ENCODE data around the gene IGSF11.

- no peak for TF ChIP-seq CTCF (conservative IDR thresholded peaks at IDR 0.05)
- TF ChIP-seq EZH2 (IDR thresholded peaks at IDR 0.05; ENCODE audit: low read depth), result no peak
Measured at GRCh38 chr3:118991775-118992174, 42.9 kb downstream of the IGSF11 start.

Measured in PC-9 (cell line).